22Rv1 (cell line): ENCODE measurements around the gene BET1.

Source experiments
- ZFX ChIP-seq: fragments of 450-650 bp; IDR thresholded peaks from 2 replicates; pipeline ENCODE4 v1.6.1; 2017; ENCODE audit warnings: antibody characterized with exemption, borderline replicate concordance
- TF ChIP-seq, protein P1 (sequence below): fragments of 450-650 bp; IDR thresholded peaks from 2 replicates; pipeline ENCODE4 v1.5.1; 2017; ENCODE audit warnings: mild to moderate bottlenecking

DNA sequence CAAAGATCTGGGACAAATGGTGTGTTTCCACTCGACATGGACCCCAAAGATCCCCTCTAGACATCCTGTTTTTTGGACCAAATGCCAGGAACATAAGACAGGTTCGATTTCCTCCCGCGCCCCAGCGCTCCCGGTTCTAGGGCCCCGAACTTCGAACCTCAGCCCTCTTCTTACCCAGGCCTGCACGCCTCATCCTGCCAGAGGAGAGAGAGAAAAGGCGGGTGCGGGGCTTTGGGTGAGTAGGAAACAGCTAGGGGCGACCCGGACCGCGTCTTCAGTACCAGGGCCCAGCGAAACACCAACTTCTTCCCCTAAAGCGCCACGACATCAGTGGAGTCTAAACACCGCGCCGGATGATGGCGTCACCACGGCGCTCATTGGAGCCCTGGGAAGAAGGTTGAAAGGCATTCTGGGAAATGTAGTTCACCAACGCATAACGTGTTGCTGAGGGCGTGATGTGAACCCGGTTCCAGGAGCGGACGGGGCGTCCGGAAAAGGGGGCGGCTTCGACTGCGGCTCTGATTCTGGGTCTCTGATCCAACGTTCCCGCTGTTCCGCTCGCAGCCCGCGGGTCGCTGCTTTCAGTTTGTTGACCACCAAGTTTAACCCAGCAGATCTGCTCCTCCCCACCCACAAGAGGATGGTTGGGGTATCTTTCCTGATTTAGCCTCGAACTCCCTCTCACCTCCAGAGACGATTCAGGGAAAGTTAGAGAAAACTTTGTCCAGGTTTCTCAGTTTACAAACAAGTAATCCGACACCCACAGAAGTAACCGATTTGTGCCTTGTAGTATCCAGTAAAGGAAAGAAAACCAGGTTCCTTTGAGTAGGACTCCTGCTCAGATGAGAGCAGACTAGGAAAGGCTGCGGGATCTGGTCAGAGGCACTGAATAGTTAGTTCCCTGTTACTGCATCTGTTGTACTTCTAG is at the start of gene BET1:
- TF ChIP-seq, protein P1, sequence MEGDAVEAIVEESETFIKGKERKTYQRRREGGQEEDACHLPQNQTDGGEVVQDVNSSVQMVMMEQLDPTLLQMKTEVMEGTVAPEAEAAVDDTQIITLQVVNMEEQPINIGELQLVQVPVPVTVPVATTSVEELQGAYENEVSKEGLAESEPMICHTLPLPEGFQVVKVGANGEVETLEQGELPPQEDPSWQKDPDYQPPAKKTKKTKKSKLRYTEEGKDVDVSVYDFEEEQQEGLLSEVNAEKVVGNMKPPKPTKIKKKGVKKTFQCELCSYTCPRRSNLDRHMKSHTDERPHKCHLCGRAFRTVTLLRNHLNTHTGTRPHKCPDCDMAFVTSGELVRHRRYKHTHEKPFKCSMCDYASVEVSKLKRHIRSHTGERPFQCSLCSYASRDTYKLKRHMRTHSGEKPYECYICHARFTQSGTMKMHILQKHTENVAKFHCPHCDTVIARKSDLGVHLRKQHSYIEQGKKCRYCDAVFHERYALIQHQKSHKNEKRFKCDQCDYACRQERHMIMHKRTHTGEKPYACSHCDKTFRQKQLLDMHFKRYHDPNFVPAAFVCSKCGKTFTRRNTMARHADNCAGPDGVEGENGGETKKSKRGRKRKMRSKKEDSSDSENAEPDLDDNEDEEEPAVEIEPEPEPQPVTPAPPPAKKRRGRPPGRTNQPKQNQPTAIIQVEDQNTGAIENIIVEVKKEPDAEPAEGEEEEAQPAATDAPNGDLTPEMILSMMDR = no peak
- no peak for TF ChIP-seq ZFX
